NCI-H2227 (cell line): ENCODE data around the gene METTL1.
A peak's percentile ranks its signal among the peaks of the same experiment; 100 is the strongest.

Experiments used
- DNase-seq: peaks from one replicate; lab custom pipeline; 2025; ENCODE audit not compliant: unreplicated experiment; lab: John Stamatoyannopoulos, UW

The METTL1 gene

GRCh38 chr12:57769594-57769993 is 2.3 kb downstream of the METTL1 start:
- no peak for DNase-seq

- no peak for DNase-seq
These were observed 4.0 kb downstream of the METTL1 start for GRCh38 chr12:57767876-57768275.

- no peak for DNase-seq
These were observed 4.6 kb downstream of the METTL1 start for GRCh38 chr12:57767305-57767698.

GRCh38 chr12:57766464-57767304 is 5.2 kb downstream of the METTL1 start, which contains the start of gene CYP27B1:
Gene CYP27B1 (minus strand): TSS chr12:57767078. CDS start chr12:57767041, 37 bp downstream.
- no peak for DNase-seq

- DNase-seq, result no peak
These were observed 6.0 kb downstream of the METTL1 start for GRCh38 chr12:57765698-57766463.

GRCh38 chr12:57765003-57765697 is 6.8 kb downstream of the METTL1 start:
- DNase-seq, result peak; percentile 36

- DNase-seq, result peak; percentile 19
These were observed 7.3 kb downstream of the METTL1 start for GRCh38 chr12:57764662-57765002.

GRCh38 chr12:57763881-57764661 is 7.8 kb downstream of the METTL1 start:
- DNase-seq, result no peak

- DNase-seq, result no peak
These were observed 9.4 kb downstream of the METTL1 start for GRCh38 chr12:57762463-57762862.

GRCh38 chr12:57761391-57761998 is 10.4 kb downstream of the METTL1 start:
- DNase-seq, result no peak

- DNase-seq, result no peak
These were observed 11.4 kb downstream of the METTL1 start for GRCh38 chr12:57760347-57760982.

GRCh38 chr12:57759360-57759980 is 12.4 kb downstream of the METTL1 start:
- peak; percentile 20 for DNase-seq

GRCh38 chr12:57758552-57759359 is 13.1 kb downstream of the METTL1 start:
- DNase-seq, result no peak

- DNase-seq, result no peak
These were observed 14.1 kb downstream of the METTL1 start for GRCh38 chr12:57757771-57758170.

GRCh38 chr12:57756406-57757341 is 15.2 kb downstream of the METTL1 start:
- peak; percentile 57 for DNase-seq

GRCh38 chr12:57755454-57756372 is 16.2 kb downstream of the METTL1 start:
- no peak for DNase-seq

GRCh38 chr12:57755194-57755453 is 16.8 kb downstream of the METTL1 start:
- DNase-seq, result no peak
